ENCODE measurements around the gene NRIP1.

Gene NRIP1

GRCh38 chr21:15065392-15066122, 757 bp upstream of the NRIP1 start:
- Mint-ChIP-seq H3K27me3 (ENCODE audit: low read depth) (peaks cover 4% of the 10 kb centered on the region), H3K4me1 (peaks cover 32% of the 10 kb centered on the region), H3K27ac (peak overlapping the region; percentile 98 to 99 (median 98)), H3K9me3 (no peaks in the 10 kb centered on the region), H3K36me3 (ENCODE audit: low read depth) (peaks cover 9% of the 10 kb centered on the region), H3K4me3 (peak overlapping the region; percentile 95 to 99 (median 98))
- TF ChIP-seq, protein P1, sequence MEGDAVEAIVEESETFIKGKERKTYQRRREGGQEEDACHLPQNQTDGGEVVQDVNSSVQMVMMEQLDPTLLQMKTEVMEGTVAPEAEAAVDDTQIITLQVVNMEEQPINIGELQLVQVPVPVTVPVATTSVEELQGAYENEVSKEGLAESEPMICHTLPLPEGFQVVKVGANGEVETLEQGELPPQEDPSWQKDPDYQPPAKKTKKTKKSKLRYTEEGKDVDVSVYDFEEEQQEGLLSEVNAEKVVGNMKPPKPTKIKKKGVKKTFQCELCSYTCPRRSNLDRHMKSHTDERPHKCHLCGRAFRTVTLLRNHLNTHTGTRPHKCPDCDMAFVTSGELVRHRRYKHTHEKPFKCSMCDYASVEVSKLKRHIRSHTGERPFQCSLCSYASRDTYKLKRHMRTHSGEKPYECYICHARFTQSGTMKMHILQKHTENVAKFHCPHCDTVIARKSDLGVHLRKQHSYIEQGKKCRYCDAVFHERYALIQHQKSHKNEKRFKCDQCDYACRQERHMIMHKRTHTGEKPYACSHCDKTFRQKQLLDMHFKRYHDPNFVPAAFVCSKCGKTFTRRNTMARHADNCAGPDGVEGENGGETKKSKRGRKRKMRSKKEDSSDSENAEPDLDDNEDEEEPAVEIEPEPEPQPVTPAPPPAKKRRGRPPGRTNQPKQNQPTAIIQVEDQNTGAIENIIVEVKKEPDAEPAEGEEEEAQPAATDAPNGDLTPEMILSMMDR (IDR thresholded peaks at IDR 0.05; ENCODE audit: unreplicated experiment in 3 of 3) = no peak

GRCh38 chr21:15063814-15064575, 805 bp downstream of the NRIP1 start:
- H3K9me3 Mint-ChIP-seq = no peaks in the 10 kb centered on the region
- TF ChIP-seq, protein P1 (IDR thresholded peaks at IDR 0.05; ENCODE audit: unreplicated experiment in 3 of 3) = no peak

GRCh38 chr21:15063081-15063813, 1.6 kb downstream of the NRIP1 start:
- Mint-ChIP-seq H3K9me3 (no peaks in the 10 kb centered on the region), H3K27me3 (ENCODE audit: low read depth) (peaks cover 4% of the 10 kb centered on the region), H3K27ac (peak overlapping the region; percentile 92 to 100 (median 95)), H3K4me3 (peak overlapping the region; percentile 95 to 97 (median 96)), H3K36me3 (ENCODE audit: low read depth) (peaks cover 9% of the 10 kb centered on the region), H3K4me1 (peaks cover 51% of the 10 kb centered on the region)
- TF ChIP-seq, protein P1 (IDR thresholded peaks at IDR 0.05; ENCODE audit: unreplicated experiment in 3 of 3) = no peak

More at GRCh38 chr21:15063814-15064575, 805 bp downstream of the NRIP1 start:
- H3K36me3 Mint-ChIP-seq (ENCODE audit: low read depth) = peaks cover 9% of the 10 kb centered on the region
- H3K4me3 Mint-ChIP-seq = peak overlapping the region; percentile 95 to 97 (median 96)
- H3K27me3 Mint-ChIP-seq (ENCODE audit: low read depth) = peaks cover 4% of the 10 kb centered on the region
- peaks cover 44% of the 10 kb centered on the region for H3K4me1 Mint-ChIP-seq
- peak overlapping the region; percentile 92 to 100 (median 95) for H3K27ac Mint-ChIP-seq

DNA sequence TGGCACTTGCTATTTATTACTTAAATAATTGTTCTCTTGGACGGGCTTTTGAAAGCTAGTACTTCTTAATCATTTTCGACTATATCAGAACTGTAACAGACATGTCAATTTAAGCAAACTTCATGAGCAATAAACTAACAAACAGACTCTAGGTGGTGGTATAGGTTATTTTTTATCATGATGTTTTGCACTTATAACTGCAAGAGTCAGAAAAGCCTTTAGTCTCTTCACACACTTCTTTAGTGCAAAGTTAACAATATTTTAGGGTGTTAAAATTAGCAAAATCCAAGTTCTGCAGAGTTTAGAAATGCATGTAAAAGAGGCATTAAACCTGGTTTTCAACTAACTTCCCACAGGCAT, 2.2 kb downstream of the NRIP1 start:
- TF ChIP-seq, protein P1 (IDR thresholded peaks at IDR 0.05; ENCODE audit: unreplicated experiment in 3 of 3) = peak in 2 of 3 experiments; percentile 32 to 43
- Mint-ChIP-seq H3K36me3 (ENCODE audit: low read depth) (peaks cover 9% of the 10 kb centered on the region), H3K27me3 (ENCODE audit: low read depth) (peaks cover 4% of the 10 kb centered on the region), H3K9me3 (no peaks in the 10 kb centered on the region), H3K4me1 (peaks cover 55% of the 10 kb centered on the region), H3K4me3 (peak overlapping the region; percentile 95 to 97 (median 96)), H3K27ac (peak overlapping the region; percentile 92 to 100 (median 95))

- H3K27ac Mint-ChIP-seq = peak overlapping the region; percentile 92 to 100 (median 95)
- no peaks in the 10 kb centered on the region for H3K9me3 Mint-ChIP-seq
- TF ChIP-seq, protein P1 (IDR thresholded peaks at IDR 0.05; ENCODE audit: unreplicated experiment in 3 of 3) = no peak
These were observed 2.8 kb downstream of the NRIP1 start for GRCh38 chr21:15061747-15062605.

More at GRCh38 chr21:15061747-15062605, 2.8 kb downstream of the NRIP1 start:
- Mint-ChIP-seq H3K4me1 (peaks cover 55% of the 10 kb centered on the region), H3K27me3 (ENCODE audit: low read depth) (peaks cover 4% of the 10 kb centered on the region), H3K4me3 (peak overlapping the region; percentile 95 to 97 (median 96)), H3K36me3 (ENCODE audit: low read depth) (peaks cover 10% of the 10 kb centered on the region)
